Right lobe of liver (tissue), 4 donors: ENCODE measurements around the gene ZNF625.

Experiments used
- POLR2A ChIP-seq: fragments of 450-650 bp; IDR thresholded peaks from one replicate; pipeline ENCODE4 v1.6.1; 2017; ENCODE audit warnings: antibody characterized with exemption, mild to moderate bottlenecking
- TF ChIP-seq, protein P1 (sequence below), 4 donors: fragments of 200-600 bp in 3 of 4; fragments of 450-650 bp in 1 of 4; IDR thresholded peaks; one replicate each; pipeline versions ENCODE4 v1.5.1 to v1.8.0; 2016 to 2022; ENCODE audit warnings: antibody characterized with exemption in 4 of 4, mild to moderate bottlenecking in 2 of 4
- donor health status: DM: no; HTN: no; CAD: no.
- donor health status: DM: no; HTN: no; CAD: no.
- donor health status: DM: no; HTN: yes; CAD: no.

DNA sequence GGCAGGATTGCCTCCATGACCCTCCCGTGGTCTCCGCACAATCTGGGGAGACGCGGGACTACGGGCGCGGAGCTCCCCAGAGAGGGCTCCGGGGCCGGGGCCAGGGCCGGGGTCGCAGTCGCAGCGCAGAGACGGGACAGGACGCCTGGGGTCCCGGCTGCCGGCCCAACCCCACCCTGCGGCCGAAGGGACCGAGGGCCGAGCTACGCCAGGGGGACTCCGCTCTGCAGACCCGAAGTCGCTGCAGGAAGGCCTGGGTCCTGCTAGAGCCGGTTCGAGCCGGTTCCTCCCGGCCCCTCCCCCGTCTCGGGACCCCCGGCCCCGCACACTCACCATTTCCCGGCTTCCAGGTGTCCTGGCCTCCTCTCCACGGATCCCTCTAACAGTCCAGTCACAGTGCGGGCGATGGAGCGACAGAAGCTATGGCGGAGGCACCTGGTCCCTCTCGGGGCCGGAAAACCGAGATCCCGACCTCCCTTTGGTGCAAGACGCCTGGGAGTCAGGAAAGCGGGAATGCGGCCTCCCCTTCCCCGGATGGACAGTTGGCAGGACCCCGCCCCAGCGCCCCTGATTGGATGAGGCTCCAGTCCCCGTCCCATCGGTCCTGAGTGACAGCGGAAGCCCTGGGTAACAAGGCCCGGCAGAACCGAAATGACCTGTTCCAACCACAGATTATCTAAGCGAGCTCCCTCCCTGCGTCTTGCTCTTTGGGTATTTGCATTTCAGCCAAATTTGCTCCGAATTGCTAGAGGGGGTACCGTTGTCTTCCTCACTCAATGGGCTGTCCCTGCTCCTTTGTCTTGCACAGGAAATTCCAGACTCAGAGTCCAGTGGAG lies at the start of gene ZNF625:
- TF ChIP-seq, protein P1, sequence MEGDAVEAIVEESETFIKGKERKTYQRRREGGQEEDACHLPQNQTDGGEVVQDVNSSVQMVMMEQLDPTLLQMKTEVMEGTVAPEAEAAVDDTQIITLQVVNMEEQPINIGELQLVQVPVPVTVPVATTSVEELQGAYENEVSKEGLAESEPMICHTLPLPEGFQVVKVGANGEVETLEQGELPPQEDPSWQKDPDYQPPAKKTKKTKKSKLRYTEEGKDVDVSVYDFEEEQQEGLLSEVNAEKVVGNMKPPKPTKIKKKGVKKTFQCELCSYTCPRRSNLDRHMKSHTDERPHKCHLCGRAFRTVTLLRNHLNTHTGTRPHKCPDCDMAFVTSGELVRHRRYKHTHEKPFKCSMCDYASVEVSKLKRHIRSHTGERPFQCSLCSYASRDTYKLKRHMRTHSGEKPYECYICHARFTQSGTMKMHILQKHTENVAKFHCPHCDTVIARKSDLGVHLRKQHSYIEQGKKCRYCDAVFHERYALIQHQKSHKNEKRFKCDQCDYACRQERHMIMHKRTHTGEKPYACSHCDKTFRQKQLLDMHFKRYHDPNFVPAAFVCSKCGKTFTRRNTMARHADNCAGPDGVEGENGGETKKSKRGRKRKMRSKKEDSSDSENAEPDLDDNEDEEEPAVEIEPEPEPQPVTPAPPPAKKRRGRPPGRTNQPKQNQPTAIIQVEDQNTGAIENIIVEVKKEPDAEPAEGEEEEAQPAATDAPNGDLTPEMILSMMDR (IDR thresholded peaks at IDR 0.05): no peak
- no peak for TF ChIP-seq POLR2A
